Neutrophil (primary cell): ENCODE results near the gene CLEC18C.
"Not testable (repeated sequence)": the region's sequence is repeated elsewhere in the genome, so short reads cannot be mapped to it uniquely, and the experiment has no call there.

Experiments used
- H3K27ac ChIP-seq: fragments of 200-600 bp; sonication (generic); 2 replicates; pipeline ENCODE4 v1.5.1; 2016; ENCODE audit warnings: mild to moderate bottlenecking, moderate library complexity
- H3K27me3 ChIP-seq: fragments of 200-600 bp; sonication (generic); 2 replicates; pipeline ENCODE4 v1.6.0; 2016; ENCODE audit warnings: mild to moderate bottlenecking
- H3K36me3 ChIP-seq: fragments of 200-600 bp; sonication (generic); 2 replicates; pipeline ENCODE4 v1.5.1; 2017
- H3K4me1 ChIP-seq, 2 experiments: fragments of 200-600 bp in 1 of 2; sonication (generic) in 1 of 2; 1 replicate in 1 of 2; 2 replicates in 1 of 2; pipeline versions ENCODE4 v1.5.1 to v1.6.1; 2013 to 2016; ENCODE audit warnings: low read depth in 1 of 2, low read length in 1 of 2, mild to moderate bottlenecking in 1 of 2, moderate library complexity in 1 of 2; ENCODE audit not compliant: control insufficient read depth in 1 of 2, insufficient read depth in 1 of 2
- H3K4me3 ChIP-seq, 2 experiments: fragments of 200-600 bp in 1 of 2; sonication (generic) in 1 of 2; 1 replicate in 1 of 2; 2 replicates in 1 of 2; pipeline ENCODE4 v1.5.1; 2013 to 2016; ENCODE audit warnings: low read depth in 1 of 2, low read length in 1 of 2, mild to moderate bottlenecking in 1 of 2, moderate library complexity in 1 of 2
- H3K9me3 ChIP-seq: fragments of 200-600 bp; sonication (generic); 2 replicates; pipeline ENCODE4 v1.5.1; 2016

CLEC18C gene

DNA sequence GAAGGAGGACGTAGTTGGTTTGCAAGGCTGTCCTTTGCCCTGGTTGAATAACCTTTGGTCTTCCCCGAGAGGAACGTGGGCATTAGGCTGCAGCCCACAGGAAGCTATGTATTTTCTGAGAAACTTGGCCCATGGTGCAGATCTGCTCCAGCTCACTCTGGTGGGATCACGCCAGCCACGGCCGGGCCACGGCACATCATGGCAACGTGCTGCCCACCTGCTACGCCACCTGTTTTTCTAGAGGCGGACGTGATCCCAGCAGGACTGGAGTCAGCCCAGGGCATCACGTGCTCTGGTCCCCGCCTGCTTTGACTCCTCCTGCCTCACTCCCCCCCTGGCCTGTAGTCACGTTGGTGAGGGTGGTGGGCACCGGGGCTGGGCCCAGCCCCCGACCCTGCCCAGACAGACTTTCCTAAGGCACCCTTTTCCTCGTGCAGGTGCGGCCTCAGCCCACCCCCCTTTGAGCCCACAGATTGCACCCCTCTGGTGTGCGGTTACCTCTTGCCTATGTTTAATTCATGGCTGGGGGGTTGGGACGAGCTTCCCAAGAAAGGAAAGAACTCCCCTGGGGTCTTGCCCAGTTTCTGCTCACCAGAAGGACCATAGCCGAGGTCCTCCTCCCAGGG lies at the start of gene CLEC18C:
Gene CLEC18C, plus strand, starts transcription at position 576 of the 626 bp plus-strand sequence. CDS start 492 bp downstream, outside the sequence.
- not testable (repeated sequence) for H3K4me1 ChIP-seq, H3K36me3 ChIP-seq, H3K27ac ChIP-seq, H3K9me3 ChIP-seq, H3K4me3 ChIP-seq, H3K27me3 ChIP-seq

DNA sequence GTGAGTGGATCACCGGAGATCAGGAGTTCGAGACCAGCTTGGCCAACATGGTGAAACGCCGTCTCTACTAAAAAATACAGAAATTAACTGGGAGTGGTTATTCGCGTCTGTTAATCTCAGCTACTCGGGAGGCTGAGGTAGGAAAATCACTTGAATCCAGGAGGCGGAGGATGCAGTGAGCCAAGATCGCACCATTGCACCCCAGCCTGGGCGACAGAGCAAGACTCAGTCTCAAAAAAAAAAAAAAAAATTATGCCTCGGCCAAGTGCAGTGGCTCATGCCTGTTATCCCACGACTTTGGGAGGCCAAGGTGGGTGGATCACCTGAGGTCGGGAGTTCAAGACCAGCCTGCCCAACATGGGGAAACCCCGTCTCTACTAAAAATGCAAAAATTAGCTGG lies 49.8 kb upstream of the CLEC18C start:
- H3K27me3 ChIP-seq, H3K4me3 ChIP-seq, H3K9me3 ChIP-seq, H3K27ac ChIP-seq, H3K4me1 ChIP-seq: not testable (repeated sequence)
- H3K36me3 ChIP-seq = peaks cover 69% of the 10 kb centered on the region

DNA sequence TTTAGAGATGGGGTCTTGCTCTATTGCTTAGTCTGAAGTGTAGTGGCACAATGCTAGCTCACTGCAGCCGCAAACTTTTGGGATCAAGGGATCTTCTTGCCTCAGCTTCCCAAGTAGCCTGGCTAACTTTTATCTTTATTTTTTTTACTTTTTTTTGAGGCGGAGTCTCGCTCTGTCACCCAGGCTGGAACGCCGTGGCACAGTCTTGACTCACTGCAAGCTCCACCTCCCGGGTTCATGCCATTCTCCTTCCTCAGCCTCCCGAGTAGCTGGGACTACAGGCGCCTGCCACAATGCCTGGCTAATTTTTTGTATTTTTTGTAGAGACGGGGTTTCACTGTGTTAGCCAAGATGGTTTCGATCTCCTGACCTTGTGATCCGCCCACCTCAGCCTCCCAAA lies 47.4 kb upstream of the CLEC18C start:
- H3K36me3 ChIP-seq = peaks cover 88% of the 10 kb centered on the region
- not testable (repeated sequence) for H3K27ac ChIP-seq, H3K27me3 ChIP-seq, H3K4me3 ChIP-seq, H3K4me1 ChIP-seq, H3K9me3 ChIP-seq

DNA sequence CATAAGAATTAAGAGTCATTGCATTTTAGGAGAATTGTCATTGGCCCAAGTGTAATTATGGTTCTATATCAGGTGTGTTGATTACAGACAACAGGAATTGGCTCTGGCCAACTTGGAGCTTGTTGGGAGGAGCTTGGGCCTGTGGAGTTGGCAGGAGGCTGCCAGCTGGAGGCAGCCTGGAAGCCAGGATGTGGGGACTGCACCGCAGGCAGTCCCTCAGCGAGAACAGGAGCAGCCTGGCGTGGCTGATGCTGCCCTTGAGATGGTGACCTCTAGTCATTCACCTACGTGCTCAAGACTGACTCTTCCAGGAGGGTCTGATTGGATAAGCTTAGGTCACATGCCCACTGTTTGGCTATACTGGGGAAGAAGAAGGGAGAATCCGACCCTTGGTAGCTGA lies 45.9 kb upstream of the CLEC18C start:
- not testable (repeated sequence) for H3K9me3 ChIP-seq, H3K27me3 ChIP-seq, H3K4me3 ChIP-seq, H3K4me1 ChIP-seq, H3K27ac ChIP-seq
- H3K36me3 ChIP-seq = peaks cover 88% of the 10 kb centered on the region

DNA sequence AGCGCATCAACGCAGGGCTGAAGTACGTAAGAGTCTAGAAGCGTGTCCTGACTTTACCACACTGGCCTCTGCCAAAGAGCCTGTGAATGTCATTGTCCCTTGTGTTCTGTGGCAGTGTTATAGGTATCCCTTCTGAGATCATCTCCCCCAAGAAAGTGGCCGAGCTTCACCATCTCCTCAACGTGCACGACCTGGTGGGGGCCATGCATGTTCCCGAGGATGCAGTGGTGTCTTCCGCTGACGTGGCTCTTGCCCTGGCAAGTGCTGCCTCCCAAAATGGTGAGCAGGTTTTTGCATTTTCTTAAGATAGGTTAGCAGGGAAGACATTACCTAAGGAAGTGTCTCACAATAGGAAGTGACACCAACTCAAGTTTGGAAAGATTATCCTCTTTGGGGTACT lies 44.7 kb upstream of the CLEC18C start:
- H3K36me3 ChIP-seq = peaks cover 89% of the 10 kb centered on the region
- H3K27ac ChIP-seq, H3K4me3 ChIP-seq, H3K9me3 ChIP-seq, H3K4me1 ChIP-seq, H3K27me3 ChIP-seq: not testable (repeated sequence)

DNA sequence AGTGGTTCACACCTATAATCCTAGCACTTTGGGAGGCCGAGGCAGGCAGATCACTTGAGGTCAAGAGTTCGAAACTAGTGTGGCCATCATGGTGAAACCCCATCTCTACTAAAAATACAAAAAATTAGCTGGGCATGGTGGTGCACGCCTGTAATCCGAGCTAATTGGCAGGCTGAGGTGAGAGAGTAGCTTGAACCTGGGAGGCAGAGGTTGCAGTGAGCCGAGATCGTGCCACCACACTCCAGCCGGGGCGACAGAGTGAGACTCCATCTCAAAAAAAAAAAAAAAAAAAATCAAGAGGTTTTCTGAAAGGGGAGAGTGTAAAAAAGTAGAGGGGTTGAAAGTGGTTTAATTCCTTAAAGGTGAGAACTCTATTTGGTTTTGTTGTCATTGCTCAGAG lies 37.8 kb upstream of the CLEC18C start:
- H3K27me3 ChIP-seq, H3K27ac ChIP-seq, H3K9me3 ChIP-seq, H3K4me3 ChIP-seq, H3K4me1 ChIP-seq: not testable (repeated sequence)
- peaks cover 97% of the 10 kb centered on the region for H3K36me3 ChIP-seq

DNA sequence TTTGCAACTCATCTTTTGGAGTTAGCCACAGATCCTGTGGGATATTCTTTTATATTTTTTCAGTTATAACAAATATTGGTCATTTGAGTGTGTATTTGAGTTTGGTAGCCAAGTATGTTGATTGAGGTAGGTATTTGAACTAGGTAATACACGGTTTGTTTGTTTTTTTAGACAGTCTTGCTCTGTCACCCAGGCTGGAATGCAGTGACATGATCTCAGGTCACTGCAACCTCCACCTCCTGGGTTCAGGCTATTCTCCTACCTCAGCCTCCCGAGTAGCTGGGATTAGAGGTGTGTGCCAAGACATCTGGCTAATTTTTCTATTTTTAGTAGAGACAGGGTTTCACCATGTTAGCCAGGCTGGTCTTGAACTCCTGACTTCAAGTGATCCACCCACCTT lies 37.0 kb upstream of the CLEC18C start:
- not testable (repeated sequence) for H3K27ac ChIP-seq, H3K27me3 ChIP-seq, H3K4me3 ChIP-seq, H3K9me3 ChIP-seq, H3K4me1 ChIP-seq
- peaks cover 97% of the 10 kb centered on the region for H3K36me3 ChIP-seq

DNA sequence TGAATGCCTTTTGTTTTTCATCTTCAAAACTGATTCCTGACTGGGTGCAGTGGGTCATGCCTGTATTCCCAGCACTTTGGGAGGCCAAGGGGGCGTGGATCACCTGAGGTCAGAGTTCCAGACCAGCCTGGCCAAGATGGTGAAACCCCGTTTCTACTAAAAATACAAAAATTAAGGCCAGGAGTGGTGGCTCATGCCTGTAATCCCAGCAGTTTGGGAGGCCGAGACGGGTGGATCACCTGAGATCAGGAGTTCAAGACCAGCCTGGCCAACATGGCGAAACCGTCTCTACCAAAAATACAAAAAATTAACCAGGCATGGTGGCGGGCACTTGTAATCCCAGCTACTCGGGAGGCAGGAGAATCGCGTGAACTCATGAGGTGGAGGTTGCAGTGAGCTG lies 30.8 kb upstream of the CLEC18C start:
- H3K4me3 ChIP-seq, H3K4me1 ChIP-seq, H3K27me3 ChIP-seq, H3K27ac ChIP-seq, H3K9me3 ChIP-seq: not testable (repeated sequence)
- peaks cover 76% of the 10 kb centered on the region for H3K36me3 ChIP-seq

DNA sequence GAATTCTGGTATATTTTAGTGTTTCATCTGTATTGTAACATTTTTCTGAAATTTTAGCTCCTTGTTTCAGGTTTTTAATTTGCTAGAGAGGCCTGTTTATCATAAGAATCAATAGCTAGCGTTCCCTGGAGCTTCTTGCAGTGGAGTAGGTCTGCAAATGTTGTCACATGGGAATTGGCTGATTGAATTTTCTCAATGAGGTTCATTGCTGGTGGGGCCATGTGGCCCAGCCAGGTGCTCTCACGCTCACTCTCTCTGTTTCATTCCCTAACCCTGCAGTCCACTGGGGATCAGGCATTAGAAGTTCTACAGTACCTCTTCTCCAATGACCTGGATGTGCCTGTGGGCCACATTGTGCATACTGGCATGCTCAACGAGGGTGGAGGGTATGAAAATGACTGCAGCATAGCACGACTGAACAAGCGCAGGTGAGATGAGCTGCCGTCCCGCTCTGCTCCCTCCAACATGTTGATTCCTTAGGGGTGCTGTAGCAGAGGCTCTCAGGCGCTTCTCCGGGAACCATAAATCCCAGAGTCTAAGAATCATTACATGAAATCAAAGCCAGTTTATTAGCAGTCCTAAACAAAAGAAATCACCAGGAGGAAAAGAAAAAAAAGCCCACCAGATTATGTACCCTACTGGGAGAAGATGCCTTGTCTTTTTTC lies 30.2 kb upstream of the CLEC18C start:
- peaks cover 78% of the 10 kb centered on the region for H3K36me3 ChIP-seq
- not testable (repeated sequence) for H3K4me1 ChIP-seq, H3K27ac ChIP-seq, H3K4me3 ChIP-seq, H3K27me3 ChIP-seq, H3K9me3 ChIP-seq

DNA sequence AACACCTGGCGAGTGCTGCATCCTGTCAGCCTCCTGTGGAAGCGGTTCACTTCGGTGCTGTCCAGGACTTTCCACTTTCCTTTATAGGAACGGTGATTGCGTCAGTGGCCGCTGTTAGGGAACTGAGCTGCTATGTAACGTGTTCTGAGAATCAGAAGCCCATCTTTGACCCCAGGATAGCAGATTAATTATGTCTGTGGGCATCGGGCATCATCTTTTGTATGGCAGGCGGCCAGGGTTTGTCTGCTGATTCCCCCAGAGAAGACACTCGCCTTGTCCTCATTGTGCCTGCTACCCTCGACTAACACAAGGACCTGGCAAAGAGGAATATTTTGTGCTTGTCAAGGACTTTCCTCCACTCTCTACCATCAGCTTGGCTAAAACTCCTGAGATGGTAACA lies 25.7 kb upstream of the CLEC18C start:
- H3K36me3 ChIP-seq = peaks cover 74% of the 10 kb centered on the region
- not testable (repeated sequence) for H3K4me3 ChIP-seq, H3K27ac ChIP-seq, H3K4me1 ChIP-seq, H3K9me3 ChIP-seq, H3K27me3 ChIP-seq

DNA sequence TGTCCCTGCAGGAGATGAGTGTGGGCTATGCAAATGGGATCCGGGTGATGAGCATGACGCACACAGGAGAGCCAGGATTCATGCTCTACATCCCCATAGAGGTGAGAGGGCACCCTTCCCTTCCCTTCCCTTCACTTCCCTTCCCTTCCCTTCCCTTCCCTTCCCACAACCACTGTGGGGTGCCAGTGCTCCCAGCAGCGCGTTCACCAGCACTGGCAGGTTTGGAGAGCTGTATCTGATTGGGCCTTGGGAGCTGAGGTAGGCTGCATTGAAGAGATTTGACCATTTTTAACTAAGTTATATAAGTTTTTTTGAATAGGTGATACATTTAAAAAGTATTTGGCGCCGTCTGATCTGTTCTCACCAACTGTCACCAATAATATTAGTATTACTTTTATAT lies 25.1 kb upstream of the CLEC18C start:
- H3K27ac ChIP-seq, H3K27me3 ChIP-seq: not testable (repeated sequence)
- H3K36me3 ChIP-seq = peaks cover 74% of the 10 kb centered on the region

DNA sequence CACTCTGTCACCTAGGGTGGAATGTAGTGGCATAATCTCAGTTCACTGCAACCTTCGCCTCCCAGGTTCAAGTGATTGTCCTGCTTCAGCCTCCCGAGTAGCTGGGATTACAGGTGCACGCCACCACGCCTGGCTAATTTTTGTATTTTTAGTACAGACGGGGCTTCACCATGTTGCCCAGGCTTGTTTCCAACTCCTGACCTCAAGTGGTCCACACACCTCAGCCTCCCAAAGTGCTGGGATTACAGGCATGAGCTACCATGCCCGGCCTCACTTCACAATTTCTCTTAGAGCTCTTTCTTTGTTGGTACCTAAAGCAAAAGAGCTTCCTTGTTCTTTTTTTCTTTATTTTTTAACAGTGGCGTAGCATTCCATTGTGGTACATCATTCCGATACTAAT lies 24.3 kb upstream of the CLEC18C start:
- H3K27ac ChIP-seq, H3K27me3 ChIP-seq, H3K4me3 ChIP-seq, H3K9me3 ChIP-seq, H3K4me1 ChIP-seq: not testable (repeated sequence)
- peaks cover 76% of the 10 kb centered on the region for H3K36me3 ChIP-seq

More for the DNA sequence above, 25.1 kb upstream of the CLEC18C start:
- not testable (repeated sequence) for H3K4me1 ChIP-seq, H3K4me3 ChIP-seq, H3K9me3 ChIP-seq
